SU-DHL-6 (cell line): Measurements from ENCODE around the gene CHRNB4.

Experiments
- EZH2phosphoT487 ChIP-seq: fragments of 200-600 bp; sonication (generic), shearing (Covaris generic); conservative IDR thresholded peaks from 2 replicates; pipeline ENCODE4 v1.6.1; 2018; ENCODE audit warnings: mild to moderate bottlenecking, antibody characterized with exemption, low read length, moderate library complexity, mixed read lengths
- TF ChIP-seq, protein P1 (sequence below): fragments of 200-600 bp; sonication (generic); IDR thresholded peaks from one replicate; pipeline ENCODE4 v1.5.1; 2017; ENCODE audit warnings: antibody characterized with exemption, mild to moderate bottlenecking, low read length, moderate library complexity; ENCODE audit not compliant: insufficient read depth, poor library complexity, severe bottlenecking

DNA sequence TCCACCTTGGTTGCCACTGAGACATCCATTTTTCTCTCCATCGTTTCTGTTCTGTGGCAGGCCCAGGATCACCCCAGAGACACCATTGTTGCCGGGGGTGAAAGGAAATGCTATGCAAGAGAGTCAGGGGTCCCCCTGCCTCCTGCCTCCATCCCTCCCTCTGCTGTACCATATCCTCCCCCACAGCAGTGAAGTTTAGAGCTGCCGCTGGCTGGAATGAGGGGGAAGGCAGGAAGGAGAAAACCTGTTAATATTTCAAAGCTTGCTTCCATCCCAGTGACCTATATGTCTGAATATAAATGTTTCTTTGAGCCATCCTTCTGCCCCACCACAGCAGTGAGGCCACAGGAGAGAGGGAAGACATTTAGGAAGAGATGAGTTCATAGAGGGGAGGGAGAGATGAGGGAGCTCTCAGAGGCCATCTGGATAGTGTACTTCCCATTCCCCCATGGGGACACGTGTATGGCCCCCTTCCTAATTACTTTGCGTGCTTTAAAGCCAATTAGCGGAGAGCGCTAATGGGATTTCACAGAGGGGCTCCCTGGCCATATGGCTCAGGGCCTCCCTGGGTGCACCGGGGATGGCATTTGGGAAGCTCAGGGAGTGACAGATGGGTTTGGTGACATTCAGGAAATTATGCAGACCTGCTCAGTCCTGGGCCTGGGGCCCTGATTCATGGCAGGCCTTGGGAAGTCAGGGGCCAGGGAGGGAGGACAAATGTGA lies 40.4 kb upstream of the CHRNB4 start:
- TF ChIP-seq, protein P1, sequence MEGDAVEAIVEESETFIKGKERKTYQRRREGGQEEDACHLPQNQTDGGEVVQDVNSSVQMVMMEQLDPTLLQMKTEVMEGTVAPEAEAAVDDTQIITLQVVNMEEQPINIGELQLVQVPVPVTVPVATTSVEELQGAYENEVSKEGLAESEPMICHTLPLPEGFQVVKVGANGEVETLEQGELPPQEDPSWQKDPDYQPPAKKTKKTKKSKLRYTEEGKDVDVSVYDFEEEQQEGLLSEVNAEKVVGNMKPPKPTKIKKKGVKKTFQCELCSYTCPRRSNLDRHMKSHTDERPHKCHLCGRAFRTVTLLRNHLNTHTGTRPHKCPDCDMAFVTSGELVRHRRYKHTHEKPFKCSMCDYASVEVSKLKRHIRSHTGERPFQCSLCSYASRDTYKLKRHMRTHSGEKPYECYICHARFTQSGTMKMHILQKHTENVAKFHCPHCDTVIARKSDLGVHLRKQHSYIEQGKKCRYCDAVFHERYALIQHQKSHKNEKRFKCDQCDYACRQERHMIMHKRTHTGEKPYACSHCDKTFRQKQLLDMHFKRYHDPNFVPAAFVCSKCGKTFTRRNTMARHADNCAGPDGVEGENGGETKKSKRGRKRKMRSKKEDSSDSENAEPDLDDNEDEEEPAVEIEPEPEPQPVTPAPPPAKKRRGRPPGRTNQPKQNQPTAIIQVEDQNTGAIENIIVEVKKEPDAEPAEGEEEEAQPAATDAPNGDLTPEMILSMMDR, result no peak
- no peak for TF ChIP-seq EZH2phosphoT487
